A549 (cell line): ENCODE measurements around the gene FBXW9. TPM values are rescaled to one million over a fixed set of nuclear protein-coding genes. Genes with fewer than 3 reads are reported as not detected.

Experiments
- ATAC-seq, 2 experiments: fragments of 200-7000 bp in 1 of 2; fragments of >200 bp in 1 of 2; cut with Nextera tagmentation in 1 of 2; cut with Tn5 transposase in 1 of 2; 3 replicates each; pipeline versions ENCODE4 v1.8.0 to v1.9.1; 2018 to 2020; ENCODE audit warnings: mild to moderate bottlenecking in 1 of 2, moderate library complexity in 1 of 2
- CTCF ChIA-PET: fragments of 300-600 bp; sonication (Branson Sonifier 250); formaldehyde crosslinking; extraction: SDS; loops from one replicate; lab custom pipeline; 2021; ENCODE audit warnings: antibody characterized with exemption, inconsistent platforms; lab: Yijun Ruan, JAX
- POLR2A ChIA-PET: fragments of 350-600 bp; formaldehyde crosslinking; extraction: SDS; loops from one replicate; lab custom pipeline; 2021; ENCODE audit warnings: antibody characterized with exemption, inconsistent platforms; lab: Yijun Ruan, JAX
- DNase-seq, 2 experiments: peaks; one replicate each; pipeline versions ENCODE4 v3.0.0 to v3.0.0-alpha.2; 2011 to 2016; ENCODE audit warnings: low read depth in 1 of 2, low spot score in 1 of 2
- FAIRE-seq: peaks from 2 replicates; lab custom pipeline; 2011; peaks lifted over from hg19 to GRCh38; lab: Jason Lieb, UNC
- H3K27ac ChIP-seq, 2 experiments: fragments of >200 bp; sonication (Bioruptor Twin); formaldehyde crosslinking; 3 replicates each; pipeline ENCODE4 v1.5.1; 2016 to 2017
- H3K4me1 ChIP-seq: fragments of >200 bp; sonication (Bioruptor Twin); formaldehyde crosslinking; 3 replicates; pipeline ENCODE4 v1.6.1; 2016
- H3K4me2 ChIP-seq: fragments of >200 bp; sonication (Bioruptor Twin); formaldehyde crosslinking; 3 replicates; pipeline ENCODE4 v1.6.1; 2016
- H3K4me3 ChIP-seq: fragments of >200 bp; sonication (Bioruptor Twin); formaldehyde crosslinking; 3 replicates; pipeline ENCODE4 v1.5.1; 2016
- H3K9me3 ChIP-seq: fragments of >200 bp; sonication (Bioruptor Twin); formaldehyde crosslinking; 3 replicates; pipeline ENCODE4 v1.6.1; 2016
- BHLHE40 ChIP-seq: IDR thresholded peaks from 2 replicates; pipeline ENCODE4 v1.6.1; 2012; ENCODE audit warnings: low read depth, low read length, inconsistent platforms
- CBX8 ChIP-seq: fragments of 200-600 bp; sonication (generic); IDR thresholded peaks from 2 replicates; pipeline ENCODE4 v1.6.1; 2016
- CEBPB ChIP-seq, 2 experiments: fragments of >200 bp in 1 of 2; sonication (Bioruptor Twin) in 1 of 2; formaldehyde crosslinking in 1 of 2; IDR thresholded peaks; 2 replicates each; pipeline ENCODE4 v1.6.1; 2012 to 2016
- FOSB ChIP-seq: fragments of 250-450 bp; sonication (Bioruptor Pico); IDR thresholded peaks from 2 replicates; pipeline ENCODE4 v1.5.0; 2020; ENCODE audit warnings: mild to moderate bottlenecking, moderate library complexity
- JUN ChIP-seq, 2 experiments: fragments of >200 bp; sonication (Bioruptor Twin); formaldehyde crosslinking; IDR thresholded peaks; 2 replicates in 1 of 2; 3 replicates in 1 of 2; pipeline ENCODE4 v1.6.1; 2016 to 2017
- MAFK ChIP-seq: fragments of 450-650 bp; IDR thresholded peaks from 2 replicates; pipeline ENCODE4 v1.6.1; 2014; ENCODE audit not compliant: partially characterized antibody
- NPAS2 ChIP-seq: fragments of 250-450 bp; sonication (Bioruptor Pico); IDR thresholded peaks from 2 replicates; pipeline ENCODE4 v1.8.0; 2022; ENCODE audit warnings: mild to moderate bottlenecking, moderate library complexity, borderline replicate concordance
- POLR2A ChIP-seq: IDR thresholded peaks from 2 replicates; pipeline ENCODE4 v1.6.1; 2012; ENCODE audit warnings: mild to moderate bottlenecking, low read length
- RNF2 ChIP-seq: fragments of 200-600 bp; sonication (generic); IDR thresholded peaks from 2 replicates; pipeline ENCODE4 v1.6.1; 2016; ENCODE audit warnings: low read depth, mild to moderate bottlenecking, antibody characterized with exemption, moderate library complexity, borderline replicate concordance
- ZC3H11A ChIP-seq: fragments of 450-650 bp; IDR thresholded peaks from 2 replicates; pipeline ENCODE4 v1.6.1; 2014; ENCODE audit warnings: antibody characterized with exemption, mild to moderate bottlenecking
- WGBS: methylation state at CpG from one replicate; pipeline ENCODE4 v1.1.6; 2017; ENCODE audit errors: missing lambda C conversion rate; 5-methylcytosine and 5-hydroxymethylcytosine counted together
- polyA plus RNA-seq, 4 experiments: library from polyadenylated mRNA; depleted of rRNA in 3 of 4; stranded (reverse); fragments of >200 nt; fragmentation: RNase III in 1 of 4; extraction: RNeasy Plus Mini Kit Qiagen cat#74134 plus additional on column Dnase treatment in 1 of 4; gene quantifications; 2 replicates in 3 of 4; 3 replicates in 1 of 4; pipeline ENCODE4 v1.2.3, GENCODE V29; 2011 to 2017
- TF ChIP-seq, protein P1 (sequence below): IDR thresholded peaks from 2 replicates; pipeline ENCODE4 v1.6.1; 2012; ENCODE audit warnings: low read depth, borderline replicate concordance
- TF ChIP-seq, protein P2 (sequence below): fragments of 450-650 bp; IDR thresholded peaks from 2 replicates; pipeline ENCODE4 v1.6.1; 2014; ENCODE audit warnings: antibody characterized with exemption
- TF ChIP-seq, protein P3 (sequence below): fragments of >200 bp; sonication (Bioruptor Twin); formaldehyde crosslinking; IDR thresholded peaks from 3 replicates; pipeline ENCODE4 v1.6.1; 2016
- TF ChIP-seq, protein P4 (sequence below): fragments of 250-450 bp; sonication (Bioruptor Pico); IDR thresholded peaks from 2 replicates; pipeline ENCODE4 v1.5.0; 2021; ENCODE audit warnings: mild to moderate bottlenecking, moderate library complexity, borderline replicate concordance
- TF ChIP-seq, protein P5 (sequence below): fragments of 200-600 bp; sonication (generic); IDR thresholded peaks from 2 replicates; pipeline ENCODE4 v1.6.1; 2016; ENCODE audit warnings: antibody characterized with exemption, mild to moderate bottlenecking, moderate library complexity
- TF ChIP-seq, protein P6 (sequence below): IDR thresholded peaks from 2 replicates; pipeline ENCODE4 v1.6.1; 2012
- TF ChIP-seq, protein P7 (sequence below): IDR thresholded peaks from 2 replicates; pipeline ENCODE4 v1.6.1; 2012

Gene FBXW9
- polyA plus RNA-seq, 2 of the 4 experiments (the other 2 are of a cell fraction) = 5.7 to 8.0 TPM

DNA sequence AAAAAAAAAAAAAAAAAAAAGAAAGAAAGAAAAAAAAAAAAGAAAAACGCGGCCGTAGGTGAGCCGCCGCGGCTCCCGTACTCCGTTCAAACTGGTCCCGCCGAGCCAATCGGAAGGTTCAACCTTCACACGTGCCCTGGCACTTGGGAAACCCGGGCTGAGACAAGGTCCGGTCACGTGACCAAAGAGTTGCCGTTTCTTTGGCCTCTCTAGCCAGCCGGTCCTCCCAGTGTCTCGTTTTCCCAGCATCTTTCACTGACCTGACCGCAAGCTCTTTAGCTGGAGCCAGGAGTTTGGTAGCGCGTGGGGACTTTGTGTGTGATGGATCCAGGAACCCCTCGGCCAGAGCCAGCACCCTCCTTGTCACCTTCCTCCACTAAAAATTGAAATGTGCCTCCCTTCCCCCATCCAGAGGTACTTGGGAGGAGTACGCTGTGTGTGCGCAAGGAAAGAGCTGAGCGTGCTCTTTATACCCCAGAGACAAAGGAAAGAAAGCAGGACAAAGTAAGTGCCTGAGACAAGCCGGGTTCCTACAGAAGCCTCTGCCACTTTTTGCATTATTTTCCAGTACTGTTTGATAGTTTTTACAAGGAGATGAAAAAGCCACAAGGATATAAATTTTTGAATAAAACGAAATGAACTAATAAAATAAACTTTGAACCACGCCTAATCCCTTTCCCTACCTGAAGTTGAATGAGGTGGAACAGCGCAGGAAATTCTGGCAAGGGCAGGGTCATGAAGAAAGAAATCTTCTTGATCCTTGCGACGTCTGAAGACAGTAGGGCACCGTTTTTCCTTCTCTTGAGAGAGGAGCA is 26.3 kb upstream of the FBXW9 start:
- ChIA-PET CTCF (interaction anchor here (0.9 to 3.3 kb wide), 8 partner anchors 13 to 125 kb away, joined by 3 to 11 read pairs (median 4); no protein-coding TSS in a partner anchor), POLR2A (interaction anchor here (0.6 to 1.5 kb wide), 4 partner anchors 11 to 83 kb away, joined by 3 to 16 read pairs (median 4); partner anchors contain the start of gene TRIR)
- FAIRE-seq (no peak), ATAC-seq (peak; percentile 86 to 90), DNase-seq (peak; percentile 96 to 99)
- Histone ChIP-seq H3K4me3 (peak overlapping the region; percentile 76), H3K27ac (peak overlapping the region; percentile 91 to 99), H3K4me1 (peaks cover 10% of the 10 kb centered on the region; the same call in 1 of the 3 replicates), H3K9me3 (no peaks in the 10 kb centered on the region), H3K4me2 (peak overlapping the region; percentile 94)
- peak; percentile 38; the same call in 1 of the 2 replicates for TF ChIP-seq POLR2A
- TF ChIP-seq, protein P1, sequence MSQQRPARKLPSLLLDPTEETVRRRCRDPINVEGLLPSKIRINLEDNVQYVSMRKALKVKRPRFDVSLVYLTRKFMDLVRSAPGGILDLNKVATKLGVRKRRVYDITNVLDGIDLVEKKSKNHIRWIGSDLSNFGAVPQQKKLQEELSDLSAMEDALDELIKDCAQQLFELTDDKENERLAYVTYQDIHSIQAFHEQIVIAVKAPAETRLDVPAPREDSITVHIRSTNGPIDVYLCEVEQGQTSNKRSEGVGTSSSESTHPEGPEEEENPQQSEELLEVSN = no peak
- peak; percentile 91 for TF ChIP-seq MAFK
- TF ChIP-seq FOSB (CRISPR knock-in tag) = no peak
- TF ChIP-seq CEBPB (IDR thresholded peaks at IDR 0.05) = peak; percentile 33 to 73; a peak in 2 of 4 replicates
- TF ChIP-seq, protein P2, sequence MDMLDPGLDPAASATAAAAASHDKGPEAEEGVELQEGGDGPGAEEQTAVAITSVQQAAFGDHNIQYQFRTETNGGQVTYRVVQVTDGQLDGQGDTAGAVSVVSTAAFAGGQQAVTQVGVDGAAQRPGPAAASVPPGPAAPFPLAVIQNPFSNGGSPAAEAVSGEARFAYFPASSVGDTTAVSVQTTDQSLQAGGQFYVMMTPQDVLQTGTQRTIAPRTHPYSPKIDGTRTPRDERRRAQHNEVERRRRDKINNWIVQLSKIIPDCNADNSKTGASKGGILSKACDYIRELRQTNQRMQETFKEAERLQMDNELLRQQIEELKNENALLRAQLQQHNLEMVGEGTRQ = peak; percentile 99
- TF ChIP-seq JUN (IDR thresholded peaks at IDR 0.05) = peak; percentile 58 to 62; a peak in 3 of 5 replicates
- TF ChIP-seq ZC3H11A = no peak
- TF ChIP-seq, protein P3, sequence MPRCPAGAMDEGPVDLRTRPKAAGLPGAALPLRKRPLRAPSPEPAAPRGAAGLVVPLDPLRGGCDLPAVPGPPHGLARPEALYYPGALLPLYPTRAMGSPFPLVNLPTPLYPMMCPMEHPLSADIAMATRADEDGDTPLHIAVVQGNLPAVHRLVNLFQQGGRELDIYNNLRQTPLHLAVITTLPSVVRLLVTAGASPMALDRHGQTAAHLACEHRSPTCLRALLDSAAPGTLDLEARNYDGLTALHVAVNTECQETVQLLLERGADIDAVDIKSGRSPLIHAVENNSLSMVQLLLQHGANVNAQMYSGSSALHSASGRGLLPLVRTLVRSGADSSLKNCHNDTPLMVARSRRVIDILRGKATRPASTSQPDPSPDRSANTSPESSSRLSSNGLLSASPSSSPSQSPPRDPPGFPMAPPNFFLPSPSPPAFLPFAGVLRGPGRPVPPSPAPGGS = peak; percentile 56; the same call in 1 of the 3 replicates
- TF ChIP-seq, protein P4, sequence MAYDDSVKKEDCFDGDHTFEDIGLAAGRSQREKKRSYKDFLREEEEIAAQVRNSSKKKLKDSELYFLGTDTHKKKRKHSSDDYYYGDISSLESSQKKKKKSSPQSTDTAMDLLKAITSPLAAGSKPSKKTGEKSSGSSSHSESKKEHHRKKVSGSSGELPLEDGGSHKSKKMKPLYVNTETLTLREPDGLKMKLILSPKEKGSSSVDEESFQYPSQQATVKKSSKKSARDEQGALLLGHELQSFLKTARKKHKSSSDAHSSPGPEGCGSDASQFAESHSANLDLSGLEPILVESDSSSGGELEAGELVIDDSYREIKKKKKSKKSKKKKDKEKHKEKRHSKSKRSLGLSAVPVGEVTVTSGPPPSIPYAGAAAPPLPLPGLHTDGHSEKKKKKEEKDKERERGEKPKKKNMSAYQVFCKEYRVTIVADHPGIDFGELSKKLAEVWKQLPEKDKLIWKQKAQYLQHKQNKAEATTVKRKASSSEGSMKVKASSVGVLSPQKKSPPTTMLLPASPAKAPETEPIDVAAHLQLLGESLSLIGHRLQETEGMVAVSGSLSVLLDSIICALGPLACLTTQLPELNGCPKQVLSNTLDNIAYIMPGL (CRISPR knock-in tag) = no peak
- no peak for TF ChIP-seq RNF2
- TF ChIP-seq, protein P5, sequence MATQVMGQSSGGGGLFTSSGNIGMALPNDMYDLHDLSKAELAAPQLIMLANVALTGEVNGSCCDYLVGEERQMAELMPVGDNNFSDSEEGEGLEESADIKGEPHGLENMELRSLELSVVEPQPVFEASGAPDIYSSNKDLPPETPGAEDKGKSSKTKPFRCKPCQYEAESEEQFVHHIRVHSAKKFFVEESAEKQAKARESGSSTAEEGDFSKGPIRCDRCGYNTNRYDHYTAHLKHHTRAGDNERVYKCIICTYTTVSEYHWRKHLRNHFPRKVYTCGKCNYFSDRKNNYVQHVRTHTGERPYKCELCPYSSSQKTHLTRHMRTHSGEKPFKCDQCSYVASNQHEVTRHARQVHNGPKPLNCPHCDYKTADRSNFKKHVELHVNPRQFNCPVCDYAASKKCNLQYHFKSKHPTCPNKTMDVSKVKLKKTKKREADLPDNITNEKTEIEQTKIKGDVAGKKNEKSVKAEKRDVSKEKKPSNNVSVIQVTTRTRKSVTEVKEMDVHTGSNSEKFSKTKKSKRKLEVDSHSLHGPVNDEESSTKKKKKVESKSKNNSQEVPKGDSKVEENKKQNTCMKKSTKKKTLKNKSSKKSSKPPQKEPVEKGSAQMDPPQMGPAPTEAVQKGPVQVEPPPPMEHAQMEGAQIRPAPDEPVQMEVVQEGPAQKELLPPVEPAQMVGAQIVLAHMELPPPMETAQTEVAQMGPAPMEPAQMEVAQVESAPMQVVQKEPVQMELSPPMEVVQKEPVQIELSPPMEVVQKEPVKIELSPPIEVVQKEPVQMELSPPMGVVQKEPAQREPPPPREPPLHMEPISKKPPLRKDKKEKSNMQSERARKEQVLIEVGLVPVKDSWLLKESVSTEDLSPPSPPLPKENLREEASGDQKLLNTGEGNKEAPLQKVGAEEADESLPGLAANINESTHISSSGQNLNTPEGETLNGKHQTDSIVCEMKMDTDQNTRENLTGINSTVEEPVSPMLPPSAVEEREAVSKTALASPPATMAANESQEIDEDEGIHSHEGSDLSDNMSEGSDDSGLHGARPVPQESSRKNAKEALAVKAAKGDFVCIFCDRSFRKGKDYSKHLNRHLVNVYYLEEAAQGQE = no peak
- TF ChIP-seq CBX8 = no peak
- TF ChIP-seq NPAS2 (CRISPR knock-in tag) = peak; percentile 39; the same call in 1 of the 2 replicates
- peak; percentile 69 for TF ChIP-seq BHLHE40
- TF ChIP-seq, protein P6, sequence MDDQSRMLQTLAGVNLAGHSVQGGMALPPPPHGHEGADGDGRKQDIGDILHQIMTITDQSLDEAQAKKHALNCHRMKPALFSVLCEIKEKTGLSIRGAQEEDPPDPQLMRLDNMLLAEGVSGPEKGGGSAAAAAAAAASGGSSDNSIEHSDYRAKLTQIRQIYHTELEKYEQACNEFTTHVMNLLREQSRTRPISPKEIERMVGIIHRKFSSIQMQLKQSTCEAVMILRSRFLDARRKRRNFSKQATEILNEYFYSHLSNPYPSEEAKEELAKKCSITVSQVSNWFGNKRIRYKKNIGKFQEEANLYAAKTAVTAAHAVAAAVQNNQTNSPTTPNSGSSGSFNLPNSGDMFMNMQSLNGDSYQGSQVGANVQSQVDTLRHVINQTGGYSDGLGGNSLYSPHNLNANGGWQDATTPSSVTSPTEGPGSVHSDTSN = no peak
- TF ChIP-seq, protein P7, sequence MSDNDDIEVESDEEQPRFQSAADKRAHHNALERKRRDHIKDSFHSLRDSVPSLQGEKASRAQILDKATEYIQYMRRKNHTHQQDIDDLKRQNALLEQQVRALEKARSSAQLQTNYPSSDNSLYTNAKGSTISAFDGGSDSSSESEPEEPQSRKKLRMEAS = peak; percentile 94
- WGBS = 2% methylated on average over 31 of the region's 32 CpGs
